ENCODE results near the gene PPP1R7. TPM values are rescaled to one million over a fixed set of nuclear protein-coding genes. Genes with fewer than 3 reads are reported as not detected.

Gene PPP1R7
- total and polyA plus RNA-seq, 7 donors, result 44.0 to 108 (median 72.5) TPM

- Histone ChIP-seq H3K9me3 (no peaks in the 10 kb centered on the region), H3K4me3 (no peak overlapping the region), H3K36me3 (ENCODE audit: insufficient read depth in 1 of 2, low read depth in 1 of 2) (no peaks in the 10 kb centered on the region), H3K27me3 (ENCODE audit: insufficient read depth in 3 of 3, low read length in 2 of 3) (no peaks in the 10 kb centered on the region), H3K4me1 (no peaks in the 10 kb centered on the region), H3K27ac (no peak overlapping the region)
- peak in 1 of 4 donors; percentile 13 for ATAC-seq
- 80 to 86% (median 82%) methylated on average over 16 of the region's 16 CpGs for WGBS, 3 donors
- intact Hi-C loops (cut with DNase I), result no loop called here
- TF ChIP-seq, protein P1, sequence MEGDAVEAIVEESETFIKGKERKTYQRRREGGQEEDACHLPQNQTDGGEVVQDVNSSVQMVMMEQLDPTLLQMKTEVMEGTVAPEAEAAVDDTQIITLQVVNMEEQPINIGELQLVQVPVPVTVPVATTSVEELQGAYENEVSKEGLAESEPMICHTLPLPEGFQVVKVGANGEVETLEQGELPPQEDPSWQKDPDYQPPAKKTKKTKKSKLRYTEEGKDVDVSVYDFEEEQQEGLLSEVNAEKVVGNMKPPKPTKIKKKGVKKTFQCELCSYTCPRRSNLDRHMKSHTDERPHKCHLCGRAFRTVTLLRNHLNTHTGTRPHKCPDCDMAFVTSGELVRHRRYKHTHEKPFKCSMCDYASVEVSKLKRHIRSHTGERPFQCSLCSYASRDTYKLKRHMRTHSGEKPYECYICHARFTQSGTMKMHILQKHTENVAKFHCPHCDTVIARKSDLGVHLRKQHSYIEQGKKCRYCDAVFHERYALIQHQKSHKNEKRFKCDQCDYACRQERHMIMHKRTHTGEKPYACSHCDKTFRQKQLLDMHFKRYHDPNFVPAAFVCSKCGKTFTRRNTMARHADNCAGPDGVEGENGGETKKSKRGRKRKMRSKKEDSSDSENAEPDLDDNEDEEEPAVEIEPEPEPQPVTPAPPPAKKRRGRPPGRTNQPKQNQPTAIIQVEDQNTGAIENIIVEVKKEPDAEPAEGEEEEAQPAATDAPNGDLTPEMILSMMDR (IDR thresholded peaks at IDR 0.05), result no peak
- DNase-seq, result peak in 1 of 2 donors; percentile 54
Observed at GRCh38 chr2:241123816-241124536, 26.3 kb upstream of the PPP1R7 start.

- Histone ChIP-seq H3K27ac (no peak overlapping the region), H3K36me3 (ENCODE audit: insufficient read depth in 1 of 2, low read depth in 1 of 2) (no peaks in the 10 kb centered on the region), H3K27me3 (ENCODE audit: insufficient read depth in 3 of 3, low read length in 2 of 3) (no peaks in the 10 kb centered on the region), H3K9me3 (no peaks in the 10 kb centered on the region), H3K4me1 (no peaks in the 10 kb centered on the region), H3K4me3 (no peak overlapping the region)
- WGBS, 3 donors, result 90 to 94% (median 92%) methylated on average over 13 of the region's 13 CpGs
- peak in 1 of 2 donors; percentile 42 for DNase-seq
- TF ChIP-seq, protein P1 (IDR thresholded peaks at IDR 0.05), result no peak
- intact Hi-C loops (cut with DNase I), result no loop called here
- ATAC-seq, result no peak
Observed at GRCh38 chr2:241125626-241126025, 24.6 kb upstream of the PPP1R7 start.

- H3K9me3 ChIP-seq, result no peaks in the 10 kb centered on the region
- intact Hi-C loops (cut with DNase I), result no loop called here
- H3K4me3 ChIP-seq, result no peak overlapping the region
- no peaks in the 10 kb centered on the region for H3K36me3 ChIP-seq (ENCODE audit: insufficient read depth in 1 of 2, low read depth in 1 of 2)
- WGBS, 3 donors, result 81 to 86% (median 84%) methylated on average over 21 of the region's 21 CpGs
- ATAC-seq, result no peak
- H3K27me3 ChIP-seq (ENCODE audit: insufficient read depth in 3 of 3, low read length in 2 of 3), result no peaks in the 10 kb centered on the region
- H3K27ac ChIP-seq, result no peak overlapping the region
- H3K4me1 ChIP-seq, result no peaks in the 10 kb centered on the region
- DNase-seq, result peak in 1 of 2 donors; percentile 28
- TF ChIP-seq, protein P1 (IDR thresholded peaks at IDR 0.05), result no peak
Observed at GRCh38 chr2:241126201-241126611, 24.1 kb upstream of the PPP1R7 start.

DNA sequence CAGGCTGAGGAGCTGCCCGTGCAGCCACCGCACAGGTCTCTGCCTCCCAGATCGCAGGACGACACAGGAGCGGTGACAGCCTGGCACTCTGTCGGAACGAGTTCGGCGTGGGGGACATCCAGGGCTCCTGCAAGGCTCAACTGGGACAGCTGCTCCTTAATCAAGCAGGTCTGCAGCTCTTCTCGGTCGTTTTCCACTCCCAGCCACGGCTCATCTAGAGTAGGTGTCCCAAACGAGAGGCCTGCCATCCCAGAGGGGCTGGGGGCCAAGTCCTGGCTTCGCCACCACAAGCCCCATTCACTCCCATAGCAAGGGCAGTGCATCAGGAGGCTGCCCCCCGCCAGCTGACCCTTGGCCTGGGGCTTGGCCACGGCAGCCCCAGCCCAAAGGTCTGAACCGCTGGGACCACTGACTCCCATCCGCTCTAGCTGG lies 23.5 kb upstream of the PPP1R7 start:
- DNase-seq (peak in 1 of 2 donors; percentile 39), ATAC-seq (no peak)
- WGBS, 3 donors, result 95 to 97% (median 97%) methylated on average over 18 of the region's 18 CpGs
- TF ChIP-seq, protein P1 (IDR thresholded peaks at IDR 0.05), result no peak
- intact Hi-C loops (cut with DNase I), result no loop called here
- H3K36me3 ChIP-seq (ENCODE audit: insufficient read depth in 1 of 2, low read depth in 1 of 2), result no peaks in the 10 kb centered on the region
- H3K27me3 ChIP-seq (ENCODE audit: insufficient read depth in 3 of 3, low read length in 2 of 3), result no peaks in the 10 kb centered on the region
- H3K4me1 ChIP-seq, result no peaks in the 10 kb centered on the region
- H3K9me3 ChIP-seq, result no peaks in the 10 kb centered on the region
- H3K27ac ChIP-seq, result no peak overlapping the region
- H3K4me3 ChIP-seq, result no peak overlapping the region

Measured in psoas muscle (tissue), 8 donors.